Peyer's patch (tissue), 4 donors: ENCODE measurements around the gene GPR158.

Experiments
- POLR2A ChIP-seq, 2 donors: fragments of 450-650 bp; IDR thresholded peaks; one replicate each; pipeline ENCODE4 v1.5.1; 2017; ENCODE audit warnings: antibody characterized with exemption in 2 of 2, mild to moderate bottlenecking in 2 of 2, moderate library complexity in 2 of 2
- TF ChIP-seq, protein P1 (sequence below), 6 experiments: fragments of 450-650 bp in 4 of 6; fragments of 200-600 bp in 2 of 6; sonication (generic) in 1 of 6; IDR thresholded peaks; one replicate each; pipeline ENCODE4 v1.5.1; 2017 to 2019; ENCODE audit warnings: antibody characterized with exemption in 6 of 6, mild to moderate bottlenecking in 3 of 6, moderate library complexity in 1 of 6

GRCh38 chr10:25306386-25306785 is 131.6 kb downstream of the GPR158 start:
- TF ChIP-seq, protein P1, sequence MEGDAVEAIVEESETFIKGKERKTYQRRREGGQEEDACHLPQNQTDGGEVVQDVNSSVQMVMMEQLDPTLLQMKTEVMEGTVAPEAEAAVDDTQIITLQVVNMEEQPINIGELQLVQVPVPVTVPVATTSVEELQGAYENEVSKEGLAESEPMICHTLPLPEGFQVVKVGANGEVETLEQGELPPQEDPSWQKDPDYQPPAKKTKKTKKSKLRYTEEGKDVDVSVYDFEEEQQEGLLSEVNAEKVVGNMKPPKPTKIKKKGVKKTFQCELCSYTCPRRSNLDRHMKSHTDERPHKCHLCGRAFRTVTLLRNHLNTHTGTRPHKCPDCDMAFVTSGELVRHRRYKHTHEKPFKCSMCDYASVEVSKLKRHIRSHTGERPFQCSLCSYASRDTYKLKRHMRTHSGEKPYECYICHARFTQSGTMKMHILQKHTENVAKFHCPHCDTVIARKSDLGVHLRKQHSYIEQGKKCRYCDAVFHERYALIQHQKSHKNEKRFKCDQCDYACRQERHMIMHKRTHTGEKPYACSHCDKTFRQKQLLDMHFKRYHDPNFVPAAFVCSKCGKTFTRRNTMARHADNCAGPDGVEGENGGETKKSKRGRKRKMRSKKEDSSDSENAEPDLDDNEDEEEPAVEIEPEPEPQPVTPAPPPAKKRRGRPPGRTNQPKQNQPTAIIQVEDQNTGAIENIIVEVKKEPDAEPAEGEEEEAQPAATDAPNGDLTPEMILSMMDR (IDR thresholded peaks at IDR 0.05), result no peak
- TF ChIP-seq POLR2A (IDR thresholded peaks at IDR 0.05), result no peak
